CD4-positive, alpha-beta T cell treated with Interferon alpha-2 for 1 hour (primary cell): ENCODE results near the gene TRPV4.
"Not testable (repeated sequence)": the region's sequence is repeated elsewhere in the genome, so short reads cannot be mapped to it uniquely, and the experiment has no call there.

Experiments used
- DNase-seq, 2 donors: peaks; one replicate each; pipeline ENCODE4 v3.0.0-alpha.2; 2020 to 2022

TRPV4 gene

DNA sequence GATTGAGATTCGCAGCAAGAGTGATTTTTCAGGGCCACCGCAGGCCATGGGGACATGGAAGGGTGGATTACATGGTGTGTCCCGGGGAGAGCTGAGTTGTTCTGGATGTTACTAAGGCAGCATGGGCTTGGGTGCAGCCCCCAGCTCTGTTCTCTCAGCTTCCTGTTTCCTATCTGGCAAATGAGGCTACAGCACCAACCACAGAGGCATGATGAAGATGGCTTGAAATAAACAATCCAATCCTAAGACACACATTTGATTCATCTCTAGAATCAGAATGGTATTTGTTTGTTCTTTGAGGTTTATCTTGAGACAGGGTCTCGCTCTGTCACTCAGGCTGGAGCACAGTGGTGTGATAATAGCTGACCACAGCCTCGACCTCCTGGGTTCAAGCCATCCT, 25.6 kb upstream of the TRPV4 start:
- no peak for DNase-seq

- no peak for DNase-seq
Measured at GRCh38 chr12:109857715-109858114, 24.5 kb upstream of the TRPV4 start.

GRCh38 chr12:109855377-109855776, 22.2 kb upstream of the TRPV4 start:
- no peak for DNase-seq

- not testable (repeated sequence) for DNase-seq
Measured at GRCh38 chr12:109850518-109850917, 17.3 kb upstream of the TRPV4 start.

- no peak for DNase-seq
Measured at GRCh38 chr12:109847142-109847735, 14.0 kb upstream of the TRPV4 start.

DNA sequence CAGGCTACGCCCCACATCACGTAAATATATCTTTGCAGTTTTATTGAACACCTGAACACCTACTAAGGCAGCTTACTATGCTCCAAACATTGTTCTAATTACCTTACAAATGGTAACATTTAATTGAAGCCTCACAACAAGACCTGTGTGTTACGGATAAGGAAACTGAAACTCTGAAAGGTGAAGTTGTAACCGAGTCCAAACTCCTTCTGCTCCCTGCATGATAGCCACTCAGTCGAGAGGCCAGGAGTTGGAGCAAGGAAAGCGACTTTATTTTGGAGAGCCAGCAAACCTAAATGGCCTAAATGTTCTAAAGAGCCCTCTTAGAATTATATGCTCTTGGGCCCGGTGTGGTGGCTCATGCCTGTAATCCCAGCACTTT, 12.6 kb upstream of the TRPV4 start:
- DNase-seq = no peak

- peak; percentile 84 to 89 for DNase-seq
Measured at GRCh38 chr12:109844983-109845823, 12.0 kb upstream of the TRPV4 start.

- DNase-seq = no peak
Measured at GRCh38 chr12:109844091-109844490, 10.9 kb upstream of the TRPV4 start.

- no peak for DNase-seq
Measured at GRCh38 chr12:109842021-109842420, 8.8 kb upstream of the TRPV4 start.

DNA sequence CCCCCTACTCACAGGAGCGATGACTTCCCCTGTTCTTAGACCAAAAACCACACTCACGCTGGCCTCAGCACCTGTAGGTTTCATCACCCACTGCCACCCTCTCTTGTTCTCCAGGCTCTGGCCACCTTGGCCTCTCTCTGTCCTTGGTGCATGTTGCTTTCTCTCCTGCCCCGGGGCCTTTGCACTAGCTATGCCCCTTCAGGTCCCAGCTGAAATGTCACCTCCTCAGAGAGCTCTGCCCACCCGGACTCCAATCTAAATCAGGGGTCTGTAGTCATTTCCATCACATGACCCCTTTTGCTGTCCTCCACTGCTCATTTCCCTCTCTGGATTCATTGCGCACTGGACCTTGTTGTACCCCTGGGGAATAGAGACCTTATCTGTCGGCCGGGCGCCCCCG, 8.2 kb upstream of the TRPV4 start:
- no peak for DNase-seq

GRCh38 chr12:109840305-109841074, 7.3 kb upstream of the TRPV4 start:
- no peak for DNase-seq

GRCh38 chr12:109839444-109839843, 6.2 kb upstream of the TRPV4 start:
- DNase-seq = no peak

GRCh38 chr12:109836916-109837315, 3.7 kb upstream of the TRPV4 start:
- no peak for DNase-seq

GRCh38 chr12:109835827-109836226, 2.6 kb upstream of the TRPV4 start:
- no peak for DNase-seq

GRCh38 chr12:109832541-109833306, 474 bp downstream of the TRPV4 start:
- no peak for DNase-seq

- DNase-seq = no peak
Measured at GRCh38 chr12:109831929-109832328, 1.3 kb downstream of the TRPV4 start.

GRCh38 chr12:109831365-109831764, 1.8 kb downstream of the TRPV4 start:
- no peak for DNase-seq

GRCh38 chr12:109830718-109831117, 2.5 kb downstream of the TRPV4 start:
- DNase-seq = no peak

- DNase-seq = no peak
Measured at GRCh38 chr12:109830267-109830666, 2.9 kb downstream of the TRPV4 start.

DNA sequence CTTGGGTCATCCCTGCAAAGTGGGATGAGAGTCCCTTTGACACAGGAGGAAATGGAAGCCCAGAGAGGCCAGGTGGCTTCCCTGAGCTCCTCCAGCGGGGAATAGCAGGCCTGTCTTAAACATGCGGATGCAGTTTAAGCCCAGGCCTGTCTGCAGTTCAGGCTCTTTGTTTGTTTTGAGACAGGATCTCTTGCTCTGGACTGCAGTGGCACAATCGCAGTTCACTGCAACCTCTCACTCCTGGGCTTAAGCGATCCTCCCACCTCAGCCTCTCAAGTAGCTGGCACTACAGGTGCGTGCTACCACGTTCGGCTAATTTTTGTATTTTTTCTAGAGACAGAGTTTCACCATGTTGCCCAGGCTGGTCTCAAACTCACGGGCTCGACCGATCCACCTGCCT, 3.5 kb downstream of the TRPV4 start:
- no peak for DNase-seq

- no peak for DNase-seq
Measured at GRCh38 chr12:109828754-109829511, 4.3 kb downstream of the TRPV4 start.
